Activated naive CD4-positive, alpha-beta T cell treated with anti-CD3 and anti-CD28 coated beads, Interleukin-2, amount 50 U/mL, for 72 hours (primary cell): ENCODE measurements around the gene TRIM75. TPM values are rescaled to one million over a fixed set of nuclear protein-coding genes. Genes with fewer than 3 reads are reported as not detected.

Experiments
- total RNA-seq, 2 donors: library from RNA; stranded (reverse); gene quantifications; one replicate each; pipeline ENCODE4 v1.2.3, GENCODE V29; 2022

TRIM75 gene
- total RNA-seq, 2 donors from 2014 or later, result not detected

Other genes starting within 250 kb of the TRIM75 start
- not detected for gene APELA, start 176.7 kb upstream of the TRIM75 start, total RNA-seq
- 1 to 10 TPM; 1.1 TPM for gene TRIM61, start 76.2 kb upstream of the TRIM75 start, total RNA-seq
- gene TRIM60, start 21.9 kb upstream of the TRIM75 start, total RNA-seq, result not detected
- gene TMEM192, start 59.0 kb downstream of the TRIM75 start, total RNA-seq, result 10 to 100 TPM in 1 of 2 donors, 1 to 10 TPM in 1; 8.2 to 11.5 TPM
- gene KLHL2, start 153.7 kb downstream of the TRIM75 start, total RNA-seq, result 10 to 100 TPM; 32.1 to 35.1 TPM